IMR-90 (cell line): ENCODE measurements around the gene SEC16B. TPM values are rescaled to one million over a fixed set of nuclear protein-coding genes. Genes with fewer than 3 reads are reported as not detected.

Experiments
- ATAC-seq: fragments of 200-7000 bp; cut with Tn5 transposase; 2 replicates; pipeline ENCODE4 v1.9.1; 2020; ENCODE audit warnings: low read depth, mild to moderate bottlenecking, moderate library complexity
- BruUV-seq: library from RNA; stranded (reverse); fragments of 400-500 nt; replicated peaks from 2 replicates; lab custom pipeline; 2021; lab: Mats Ljungman, UMichigan
- CTCF ChIA-PET: fragments of 300-600 bp; formaldehyde crosslinking; extraction: SDS; loops from one replicate; lab custom pipeline; 2021; ENCODE audit warnings: antibody characterized with exemption; lab: Yijun Ruan, JAX
- POLR2A ChIA-PET: fragments of 300-600 bp; sonication (Branson Sonifier 250); formaldehyde crosslinking; loops from one replicate; lab custom pipeline; 2022; ENCODE audit warnings: antibody characterized with exemption; ENCODE audit not compliant: unreplicated experiment; lab: Charles Lee
- DNase-seq: peaks from one replicate; pipeline ENCODE4 v3.0.0; 2013
- H2AFZ ChIP-seq: replicated peaks from 2 replicates; pipeline ENCODE3; 2013; ENCODE audit warnings: low read length, mild to moderate bottlenecking; ENCODE audit not compliant: poor library complexity
- H2AK5ac ChIP-seq: 2 replicates; pipeline ENCODE4 v1.6.1; 2013; ENCODE audit warnings: low read depth, low read length, inconsistent platforms
- H2AK9ac ChIP-seq: replicated peaks from 2 replicates; pipeline ENCODE3; 2013; ENCODE audit warnings: mild to moderate bottlenecking, low read depth, low read length, moderate library complexity; ENCODE audit not compliant: poor library complexity
- H2BK120ac ChIP-seq: 2 replicates; pipeline ENCODE4 v1.6.1; 2013; ENCODE audit warnings: low read depth, low read length, inconsistent platforms
- H2BK15ac ChIP-seq: 3 replicates; pipeline ENCODE4 v1.6.1; 2013; ENCODE audit warnings: low read depth, low read length, inconsistent platforms
- H2BK20ac ChIP-seq: 2 replicates; pipeline ENCODE4 v1.6.1; 2013; ENCODE audit warnings: low read depth, mild to moderate bottlenecking, inconsistent platforms, low read length, moderate library complexity
- H2BK5ac ChIP-seq: 2 replicates; pipeline ENCODE4 v1.6.1; 2013; ENCODE audit warnings: mild to moderate bottlenecking, low read depth, low read length, inconsistent platforms; ENCODE audit not compliant: poor library complexity, severe bottlenecking
- H3K14ac ChIP-seq: replicated peaks from 2 replicates; pipeline ENCODE4 v1.6.1; 2013; ENCODE audit warnings: low read depth, low read length, inconsistent platforms
- H3K18ac ChIP-seq: 2 replicates; pipeline ENCODE4 v1.6.1; 2013; ENCODE audit warnings: low read depth, low read length, control low read depth
- H3K23ac ChIP-seq: 2 replicates; pipeline ENCODE4 v1.6.1; 2013; ENCODE audit warnings: low read depth, low read length, inconsistent platforms
- H3K27ac ChIP-seq: 2 replicates; pipeline ENCODE4 v1.5.1; 2013; ENCODE audit warnings: mild to moderate bottlenecking, control low read depth, low read length; ENCODE audit not compliant: insufficient read depth
- H3K27me3 ChIP-seq: 2 replicates; pipeline ENCODE4 v1.6.1; 2013; ENCODE audit warnings: low read length; ENCODE audit not compliant: control insufficient read depth, insufficient read depth
- H3K36me3 ChIP-seq: 2 replicates; pipeline ENCODE4 v1.6.1; 2013; ENCODE audit warnings: low read length, mixed read lengths; ENCODE audit not compliant: control insufficient read depth, insufficient read depth
- H3K4ac ChIP-seq: 2 replicates; pipeline ENCODE4 v1.6.1; 2013; ENCODE audit warnings: low read depth, low read length, inconsistent platforms
- H3K4me1 ChIP-seq: 2 replicates; pipeline ENCODE4 v1.6.1; 2013; ENCODE audit warnings: low read length, mixed read lengths; ENCODE audit not compliant: control insufficient read depth, insufficient read depth
- H3K4me2 ChIP-seq: 2 replicates; pipeline ENCODE4 v1.6.1; 2013; ENCODE audit warnings: low read depth, mild to moderate bottlenecking, control low read depth, low read length, moderate library complexity
- H3K4me3 ChIP-seq: 2 replicates; pipeline ENCODE4 v1.5.1; 2013; ENCODE audit warnings: low read depth, mild to moderate bottlenecking, control low read depth, low read length, moderate library complexity; ENCODE audit not compliant: insufficient read depth
- H3K56ac ChIP-seq: 2 replicates; pipeline ENCODE4 v1.6.1; 2013; ENCODE audit warnings: low read length, inconsistent platforms; ENCODE audit not compliant: insufficient read depth; ENCODE audit errors: extremely low read depth
- H3K79me1 ChIP-seq, 2 experiments: 2 replicates each; pipeline ENCODE4 v1.6.1; 2013; ENCODE audit warnings: low read length in 2 of 2, inconsistent platforms in 1 of 2, low read depth in 1 of 2
- H3K9ac ChIP-seq: 2 replicates; pipeline ENCODE4 v1.6.1; 2013; ENCODE audit warnings: low read depth, low read length, control low read depth
- H3K9me1 ChIP-seq: 2 replicates; pipeline ENCODE4 v1.6.1; 2013; ENCODE audit warnings: low read length, inconsistent platforms; ENCODE audit not compliant: insufficient read depth
- H3K9me3 ChIP-seq: 2 replicates; pipeline ENCODE4 v1.6.1; 2013; ENCODE audit warnings: low read length; ENCODE audit not compliant: control insufficient read depth, insufficient read depth
- H4K20me1 ChIP-seq: 2 replicates; pipeline ENCODE4 v1.6.1; 2013; ENCODE audit warnings: low read length, inconsistent platforms; ENCODE audit not compliant: insufficient read depth
- H4K5ac ChIP-seq: 2 replicates; pipeline ENCODE4 v1.6.1; 2013; ENCODE audit warnings: mild to moderate bottlenecking, low read depth, low read length, control low read depth
- H4K8ac ChIP-seq, 2 experiments: 2 replicates each; pipeline ENCODE4 v1.6.1; 2013; ENCODE audit warnings: low read depth in 2 of 2, low read length in 2 of 2, control low read depth in 1 of 2, inconsistent platforms in 1 of 2
- H4K91ac ChIP-seq: 2 replicates; pipeline ENCODE4 v1.6.1; 2013; ENCODE audit warnings: low read depth, low read length, inconsistent platforms; ENCODE audit not compliant: insufficient read depth
- FOS ChIP-seq: fragments of 150-350 bp; IDR thresholded peaks from 2 replicates; pipeline ENCODE4 v1.6.1; 2016; ENCODE audit warnings: low read depth, low read length
- MXI1 ChIP-seq: IDR thresholded peaks from 2 replicates; pipeline ENCODE4 v1.6.1; 2012; ENCODE audit warnings: low read depth, mild to moderate bottlenecking, low read length, moderate library complexity, borderline replicate concordance
- NFE2L2 ChIP-seq: fragments of 150-350 bp; IDR thresholded peaks from 2 replicates; pipeline ENCODE4 v1.6.1; 2016; ENCODE audit warnings: low read depth, mild to moderate bottlenecking, low read length
- RAD21 ChIP-seq: IDR thresholded peaks from 2 replicates; pipeline ENCODE4 v1.6.1; 2012; ENCODE audit warnings: low read length, improper control_type of control experiment
- SMC3 ChIP-seq: fragments of 150-350 bp; IDR thresholded peaks from 2 replicates; pipeline ENCODE4 v1.6.1; 2016; ENCODE audit warnings: low read depth, mild to moderate bottlenecking, antibody characterized with exemption, low read length, moderate library complexity
- whole genome bisulfite sequencing, 2 experiments: methylation state at CpG; one replicate each; pipeline versions ENCODE4 v1.1.5 to v1.1.7; 2013; ENCODE audit warnings: missing lambda C conversion rate in 2 of 2; ENCODE audit not compliant: insufficient read length in 1 of 2; ENCODE audit errors: extremely low coverage in 2 of 2; 5-methylcytosine and 5-hydroxymethylcytosine counted together
- dilution Hi-C: fragments of 300-500 bp; cut with HindIII; formaldehyde crosslinking; loops from one replicate; pipeline ENCODE4 v1.14.3; 2018; ENCODE audit warnings: low sequenced_read_pairs; ENCODE audit not compliant: unreplicated experiment
- in situ Hi-C: fragments of 300-500 bp; cut with MboI; formaldehyde crosslinking; loops from 3 replicates; pipeline ENCODE4 v1.14.3; 2019; ENCODE audit warnings: low sequenced_read_pairs, inconsistent platforms, mixed read lengths
- intact Hi-C: fragments of 100-400 bp; cut with micrococcal nuclease; formaldehyde crosslinking; loops from 2 replicates; pipeline ENCODE4 v1.10.0; 2022
- polyA plus RNA-seq, 3 experiments: library from polyadenylated mRNA; depleted of rRNA; stranded (reverse); fragments of >200 nt; gene quantifications; 2 replicates each; pipeline ENCODE4 v1.2.3, GENCODE V29; 2012; ENCODE audit warnings: low replicate concordance in 1 of 3
- total RNA-seq: library from RNA; depleted of rRNA; stranded (reverse); fragments of >200 nt; gene quantifications from 2 replicates; pipeline ENCODE4 v1.2.3, GENCODE V29; 2012
- TF ChIP-seq, protein P1 (sequence below): conservative IDR thresholded peaks from 2 replicates; pipeline ENCODE4 v1.5.1; 2012; ENCODE audit warnings: mild to moderate bottlenecking, low read depth, low read length, improper control_type of control experiment
- TF ChIP-seq, protein P2 (sequence below): fragments of 150-350 bp; IDR thresholded peaks from 2 replicates; pipeline ENCODE4 v1.6.1; 2017; ENCODE audit warnings: mild to moderate bottlenecking, antibody characterized with exemption, low read length, low read depth

SEC16B gene
- total and polyA plus RNA-seq, 2 of the 4 experiments (the other 2 are of a cell fraction) = 4.3 TPM

DNA sequence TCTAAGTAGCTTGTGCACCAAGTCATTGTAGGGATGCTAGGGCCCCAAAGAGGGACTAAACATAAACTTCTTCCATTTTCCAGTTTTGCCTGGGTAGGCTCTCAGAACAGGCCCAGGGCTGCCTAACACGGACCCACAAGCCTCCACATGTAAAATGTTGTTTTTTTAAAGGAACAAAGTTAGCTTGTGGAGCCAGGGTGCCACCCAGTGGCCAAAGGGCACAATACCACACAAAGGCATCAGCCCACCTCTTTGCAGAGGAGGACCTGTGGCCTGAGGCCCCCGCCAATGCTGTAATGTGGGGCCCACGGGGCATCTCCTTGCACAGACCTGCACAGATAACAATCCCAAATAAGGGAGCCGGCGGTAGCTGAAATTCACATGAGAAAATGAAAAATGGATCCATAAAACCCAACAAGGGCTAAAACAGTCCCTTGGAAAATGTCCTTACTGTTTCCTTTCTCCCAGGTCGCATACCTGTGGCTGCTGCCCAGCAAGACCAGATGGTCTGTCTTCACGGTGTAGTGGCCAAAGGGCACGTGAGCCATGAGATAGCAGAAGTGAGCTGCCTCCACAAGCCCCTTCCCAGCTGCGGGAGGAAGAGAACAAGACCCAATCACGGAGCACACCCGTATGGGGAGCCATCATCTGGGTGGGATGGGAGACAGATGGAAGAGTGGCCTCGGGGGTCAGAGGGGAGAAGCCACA is 23.8 kb downstream of the SEC16B start:
- in situ Hi-C loops (no loop called here), dilution Hi-C loops (no loop called here), intact Hi-C loops (loop anchor here (1.0 to 10.0 kb wide), 7 partner anchors 164 to 1381 kb away; no protein-coding TSS in a partner anchor)
- Histone ChIP-seq H3K4ac (peak overlapping the region; percentile 62), H3K4me1 (no peaks in the 10 kb centered on the region; the same call in 1 of the 2 replicates), H3K9me3 (no peaks in the 10 kb centered on the region), H3K18ac (no peak overlapping the region), H4K5ac (no peak overlapping the region), H2AK5ac (no peak overlapping the region), H3K4me3 (no peak overlapping the region), H2BK15ac (no peak overlapping the region), H4K20me1 (no peaks in the 10 kb centered on the region), H3K14ac (0 out of 2 replicates have a peak overlapping the region, but pooled peaks have one; percentile 34), H3K27ac (no peak overlapping the region), H3K9me1 (no peaks in the 10 kb centered on the region), H2AK9ac (peak overlapping the region; percentile 4), H2AFZ (peak overlapping the region; percentile 84), H3K56ac (no peak overlapping the region), H4K8ac (peak overlapping the region in 1 of 2 experiments; percentile 47; a peak in 1 of 4 replicates), H3K36me3 (no peaks in the 10 kb centered on the region), H2BK120ac (peak overlapping the region; percentile 73), H3K9ac (no peak overlapping the region), H3K79me1 (no peaks in the 10 kb centered on the region), H2BK5ac (no peak overlapping the region), H3K23ac (no peak overlapping the region), H3K27me3 (no peaks in the 10 kb centered on the region), H3K4me2 (no peak overlapping the region), H2BK20ac (peak overlapping the region; percentile 38; the same call in 1 of the 2 replicates), H4K91ac (no peak overlapping the region)
- no TSS peak for BruUV-seq
- peak; percentile 95 for ATAC-seq
- WGBS, 2 experiments = no CpG with 5 or more reads among the region's 12 CpGs
- TF ChIP-seq NFE2L2 = no peak
- TF ChIP-seq, protein P1, sequence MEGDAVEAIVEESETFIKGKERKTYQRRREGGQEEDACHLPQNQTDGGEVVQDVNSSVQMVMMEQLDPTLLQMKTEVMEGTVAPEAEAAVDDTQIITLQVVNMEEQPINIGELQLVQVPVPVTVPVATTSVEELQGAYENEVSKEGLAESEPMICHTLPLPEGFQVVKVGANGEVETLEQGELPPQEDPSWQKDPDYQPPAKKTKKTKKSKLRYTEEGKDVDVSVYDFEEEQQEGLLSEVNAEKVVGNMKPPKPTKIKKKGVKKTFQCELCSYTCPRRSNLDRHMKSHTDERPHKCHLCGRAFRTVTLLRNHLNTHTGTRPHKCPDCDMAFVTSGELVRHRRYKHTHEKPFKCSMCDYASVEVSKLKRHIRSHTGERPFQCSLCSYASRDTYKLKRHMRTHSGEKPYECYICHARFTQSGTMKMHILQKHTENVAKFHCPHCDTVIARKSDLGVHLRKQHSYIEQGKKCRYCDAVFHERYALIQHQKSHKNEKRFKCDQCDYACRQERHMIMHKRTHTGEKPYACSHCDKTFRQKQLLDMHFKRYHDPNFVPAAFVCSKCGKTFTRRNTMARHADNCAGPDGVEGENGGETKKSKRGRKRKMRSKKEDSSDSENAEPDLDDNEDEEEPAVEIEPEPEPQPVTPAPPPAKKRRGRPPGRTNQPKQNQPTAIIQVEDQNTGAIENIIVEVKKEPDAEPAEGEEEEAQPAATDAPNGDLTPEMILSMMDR = peak; percentile 90
- TF ChIP-seq, protein P2, sequence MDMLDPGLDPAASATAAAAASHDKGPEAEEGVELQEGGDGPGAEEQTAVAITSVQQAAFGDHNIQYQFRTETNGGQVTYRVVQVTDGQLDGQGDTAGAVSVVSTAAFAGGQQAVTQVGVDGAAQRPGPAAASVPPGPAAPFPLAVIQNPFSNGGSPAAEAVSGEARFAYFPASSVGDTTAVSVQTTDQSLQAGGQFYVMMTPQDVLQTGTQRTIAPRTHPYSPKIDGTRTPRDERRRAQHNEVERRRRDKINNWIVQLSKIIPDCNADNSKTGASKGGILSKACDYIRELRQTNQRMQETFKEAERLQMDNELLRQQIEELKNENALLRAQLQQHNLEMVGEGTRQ = no peak
- TF ChIP-seq MXI1 = no peak
- peak; percentile 86 for TF ChIP-seq SMC3
- TF ChIP-seq FOS = no peak
- TF ChIP-seq RAD21 = peak; percentile 93
- ChIA-PET POLR2A (no interaction called here), CTCF (interaction anchor here (0.7 to 4.1 kb wide), 9 partner anchors 10 to 1048 kb away, joined by 3 to 21 read pairs (median 3); no protein-coding TSS in a partner anchor)
- peak; percentile 65 for DNase-seq
